HFFc6 (cell line): Measurements from ENCODE around the gene ALKBH5. TPM values are rescaled to one million over a fixed set of nuclear protein-coding genes. Genes with fewer than 3 reads are reported as not detected.

Experiments
- DNase-seq: peaks from one replicate; pipeline ENCODE4 v3.0.0-alpha.2; 2018
- H3K27ac Mint-ChIP-seq: 2 replicates; pipeline ENCODE4 v1.8.0; 2020; ENCODE audit warnings: mild to moderate bottlenecking, mixed read lengths
- H3K27me3 Mint-ChIP-seq: 2 replicates; pipeline ENCODE4 v1.8.0; 2021; ENCODE audit warnings: mild to moderate bottlenecking, moderate library complexity, mixed read lengths; ENCODE audit not compliant: insufficient read depth
- H3K36me3 Mint-ChIP-seq: 2 replicates; pipeline ENCODE4 v1.8.0; 2021; ENCODE audit warnings: low read depth, mixed read lengths
- H3K4me1 Mint-ChIP-seq: 2 replicates; pipeline ENCODE4 v1.8.0; 2020; ENCODE audit warnings: low read depth, mixed read lengths
- H3K4me3 Mint-ChIP-seq: 2 replicates; pipeline ENCODE4 v1.8.0; 2020; ENCODE audit warnings: mild to moderate bottlenecking, moderate library complexity, mixed read lengths
- H3K9me3 Mint-ChIP-seq: 2 replicates; pipeline ENCODE4 v1.8.0; 2020; ENCODE audit warnings: mild to moderate bottlenecking, mixed read lengths
- CTCF ChIP-seq: fragments of 200-600 bp; sonication (generic); IDR thresholded peaks from 2 replicates; pipeline ENCODE4 v1.5.0; 2021; ENCODE audit warnings: antibody characterized with exemption, mild to moderate bottlenecking
- total RNA-seq, 6 experiments: library from RNA; stranded (reverse); fragmentation: NEBNext Ultra II Directional; extraction: Animal tissue kit (Norgen Biotek cat#: 25700); gene quantifications; 2 replicates in 1 of 6; 3 replicates in 5 of 6; pipeline ENCODE4 v1.2.3, GENCODE V29; 2021

ALKBH5 gene
- total RNA-seq, 6 experiments from 2014 or later, result 90.2 to 117 (median 103) TPM

- H3K36me3 Mint-ChIP-seq, result peaks cover 18% of the 10 kb centered on the region
- no peaks in the 10 kb centered on the region; the same call in 1 of the 2 replicates for H3K27me3 Mint-ChIP-seq
- H3K9me3 Mint-ChIP-seq, result no peaks in the 10 kb centered on the region
- H3K4me3 Mint-ChIP-seq, result no peak overlapping the region
- peaks cover 59% of the 10 kb centered on the region for H3K4me1 Mint-ChIP-seq
- no peak for DNase-seq
- H3K27ac Mint-ChIP-seq, result no peak overlapping the region
- TF ChIP-seq CTCF, result peak; percentile 68
These were observed 8.3 kb downstream of the ALKBH5 start for GRCh38 chr17:18191967-18192366.

GRCh38 chr17:18194394-18194793 is 10.8 kb downstream of the ALKBH5 start:
- H3K36me3 Mint-ChIP-seq, result peaks cover 13% of the 10 kb centered on the region
- H3K9me3 Mint-ChIP-seq, result no peaks in the 10 kb centered on the region
- TF ChIP-seq CTCF, result no peak
- DNase-seq, result no peak
- H3K27me3 Mint-ChIP-seq, result no peaks in the 10 kb centered on the region; the same call in 1 of the 2 replicates
- H3K4me3 Mint-ChIP-seq, result no peak overlapping the region
- peaks cover 55% of the 10 kb centered on the region for H3K4me1 Mint-ChIP-seq
- H3K27ac Mint-ChIP-seq, result no peak overlapping the region

- H3K27me3 Mint-ChIP-seq, result no peaks in the 10 kb centered on the region; the same call in 1 of the 2 replicates
- no peak for DNase-seq
- H3K9me3 Mint-ChIP-seq, result no peaks in the 10 kb centered on the region
- no peak for TF ChIP-seq CTCF
- H3K4me1 Mint-ChIP-seq, result peaks cover 51% of the 10 kb centered on the region
- peaks cover 13% of the 10 kb centered on the region for H3K36me3 Mint-ChIP-seq
- H3K4me3 Mint-ChIP-seq, result no peak overlapping the region
- no peak overlapping the region for H3K27ac Mint-ChIP-seq
These were observed 11.2 kb downstream of the ALKBH5 start for GRCh38 chr17:18194804-18195203.

- peaks cover 13% of the 10 kb centered on the region for H3K36me3 Mint-ChIP-seq
- no peak overlapping the region for H3K27ac Mint-ChIP-seq
- H3K4me3 Mint-ChIP-seq, result no peak overlapping the region
- TF ChIP-seq CTCF, result no peak
- H3K4me1 Mint-ChIP-seq, result peaks cover 48% of the 10 kb centered on the region
- no peaks in the 10 kb centered on the region; the same call in 1 of the 2 replicates for H3K27me3 Mint-ChIP-seq
- H3K9me3 Mint-ChIP-seq, result no peaks in the 10 kb centered on the region
- DNase-seq, result no peak
These were observed 11.6 kb downstream of the ALKBH5 start for GRCh38 chr17:18195246-18195645.

- no peak for DNase-seq
- Mint-ChIP-seq H3K27ac (no peak overlapping the region), H3K9me3 (no peaks in the 10 kb centered on the region), H3K27me3 (no peaks in the 10 kb centered on the region; the same call in 1 of the 2 replicates), H3K36me3 (peaks cover 9% of the 10 kb centered on the region; the same call in 1 of the 2 replicates), H3K4me3 (no peak overlapping the region), H3K4me1 (peaks cover 29% of the 10 kb centered on the region)
- no peak for TF ChIP-seq CTCF
These were observed 14.0 kb downstream of the ALKBH5 start for GRCh38 chr17:18197535-18198194.
